Bronchial epithelial cell (primary cell): ENCODE measurements around the gene MMP23B. TPM values are rescaled to one million over a fixed set of nuclear protein-coding genes. Genes with fewer than 3 reads are reported as not detected.
A peak's percentile ranks its signal among the peaks of the same experiment; 100 is the strongest.

Experiments used
- DNase-seq: peaks from one replicate; pipeline ENCODE4 v3.0.0-alpha.2; 2010; ENCODE audit warnings: low read depth
- FAIRE-seq: peaks from 2 replicates; lab custom pipeline; 2011; peaks lifted over from hg19 to GRCh38; lab: Jason Lieb, UNC
- H3K27me3 ChIP-seq: 2 replicates; pipeline ENCODE4 v1.5.1; 2011; ENCODE audit warnings: low read length; ENCODE audit not compliant: control insufficient read depth, insufficient read depth
- H3K36me3 ChIP-seq: 2 replicates; pipeline ENCODE4 v1.5.1; 2011; ENCODE audit warnings: low read length; ENCODE audit not compliant: control insufficient read depth, insufficient read depth
- H3K4me3 ChIP-seq: 2 replicates; pipeline ENCODE4 v1.5.1; 2011; ENCODE audit warnings: mild to moderate bottlenecking, low read depth, low read length, control low read depth
- CTCF ChIP-seq: IDR thresholded peaks from 2 replicates; pipeline ENCODE4 v1.5.1; 2011; ENCODE audit warnings: mild to moderate bottlenecking, moderate library complexity, low read length, control low read depth, inconsistent platforms; ENCODE audit not compliant: insufficient read depth, severe bottlenecking
- total RNA-seq: library from RNA; depleted of rRNA; stranded (reverse); fragments of >200 nt; gene quantifications from 2 replicates; pipeline ENCODE4 v1.2.1, GENCODE V29; 2014

MMP23B gene
- total RNA-seq, 1 donor from 2014 or later, result 0.26 TPM

- FAIRE-seq (no peak), DNase-seq (no peak)
- Histone ChIP-seq H3K27me3 (peaks cover 8% of the 10 kb centered on the region), H3K36me3 (no peaks in the 10 kb centered on the region), H3K4me3 (peak overlapping the region; percentile 18)
- TF ChIP-seq CTCF, result no peak
Observed at GRCh38 chr1:1599030-1599934, 32.7 kb upstream of the MMP23B start.

GRCh38 chr1:1599935-1600860, 31.8 kb upstream of the MMP23B start, which contains the start of gene FNDC10:
FNDC10 (minus strand) TSS chr1:1600135; CDS start chr1:1600015, 120 bp downstream.
- DNase-seq (no peak), FAIRE-seq (no peak)
- Histone ChIP-seq H3K36me3 (no peaks in the 10 kb centered on the region), H3K27me3 (peaks cover 8% of the 10 kb centered on the region), H3K4me3 (peak within 1 kb of the TSS; percentile 35)
- no peak for TF ChIP-seq CTCF

GRCh38 chr1:1600861-1601563, 31.0 kb upstream of the MMP23B start:
- no peak for FAIRE-seq
- Histone ChIP-seq H3K36me3 (no peaks in the 10 kb centered on the region), H3K4me3 (no peak overlapping the region), H3K27me3 (peaks cover 8% of the 10 kb centered on the region)
- no peak for TF ChIP-seq CTCF
- no peak for DNase-seq

GRCh38 chr1:1601564-1602303, 30.2 kb upstream of the MMP23B start:
- no peak for FAIRE-seq
- no peak for TF ChIP-seq CTCF
- no peaks in the 10 kb centered on the region for H3K36me3 ChIP-seq
- H3K27me3 ChIP-seq, result peaks cover 3% of the 10 kb centered on the region
- H3K4me3 ChIP-seq, result no peak overlapping the region
- DNase-seq, result no peak
